GM12873 (cell line): ENCODE data around the gene CHN2.

Experiments
- CTCF ChIP-seq: IDR thresholded peaks from 2 replicates; pipeline ENCODE4 v1.5.1; 2012; ENCODE audit warnings: low read depth, mild to moderate bottlenecking, moderate library complexity, low read length, control low read depth; ENCODE audit not compliant: insufficient read depth; ENCODE audit errors: missing control alignments

Gene CHN2

DNA sequence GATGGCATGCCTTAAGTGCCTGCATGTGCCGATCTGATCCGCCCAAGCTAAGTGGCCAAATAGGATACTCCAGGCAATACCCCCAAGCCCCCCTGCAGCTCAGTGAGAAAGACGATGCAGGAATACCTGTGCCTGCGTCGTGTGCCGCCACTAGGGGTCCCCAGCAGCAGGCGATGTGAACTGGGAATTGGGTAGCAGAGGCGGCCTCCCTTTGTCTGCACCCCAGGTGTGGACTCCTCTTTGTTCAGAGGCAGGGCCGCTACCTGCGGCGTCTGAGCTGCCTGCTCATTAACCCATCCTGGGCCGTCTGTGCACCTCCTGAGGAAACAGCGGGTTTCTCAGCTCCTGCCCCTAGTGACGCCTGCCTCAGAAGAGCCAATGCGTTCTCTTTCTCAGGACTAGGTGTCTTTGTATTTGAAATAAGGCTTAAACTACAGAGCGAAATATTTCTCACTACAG lies 4.8 kb upstream of the CHN2 start:
- peak; percentile 83 for TF ChIP-seq CTCF

DNA sequence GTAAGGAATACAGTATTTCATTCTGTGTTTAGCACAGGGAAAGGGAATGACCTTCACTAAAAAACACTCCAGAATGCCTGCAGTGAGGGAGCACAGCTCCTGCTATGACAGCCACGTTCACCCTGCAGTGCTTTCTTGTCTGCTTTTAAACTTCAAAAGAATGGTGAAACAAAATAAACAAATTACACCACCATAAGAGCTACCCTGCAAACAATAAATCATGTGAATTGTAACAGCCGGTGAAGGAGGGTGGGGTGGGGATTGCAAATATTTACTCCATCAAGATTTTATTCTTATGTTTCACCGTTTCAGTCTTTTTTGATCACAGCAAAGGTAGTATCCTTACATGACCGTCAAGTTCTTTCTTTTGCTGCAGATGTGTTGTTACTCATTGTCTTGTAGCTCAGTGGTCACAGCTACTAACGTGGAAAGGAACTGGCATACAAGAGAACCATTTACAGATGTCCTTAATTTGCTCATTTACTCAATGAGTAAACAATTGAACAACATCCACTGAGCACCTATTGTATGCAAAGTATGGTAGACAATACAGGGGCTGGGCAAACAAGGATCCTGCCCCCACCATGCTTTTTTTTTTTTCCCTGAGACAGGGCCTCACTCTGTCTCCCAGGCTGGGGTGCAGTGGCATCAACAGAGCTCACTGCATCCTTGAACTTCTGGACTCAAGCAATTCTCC lies 4.1 kb upstream of the CHN2 start:
- no peak for TF ChIP-seq CTCF

- no peak for TF ChIP-seq CTCF
Observed at GRCh38 chr7:29192323-29192722, 2.3 kb upstream of the CHN2 start.

GRCh38 chr7:29192811-29193210 lies 1.8 kb upstream of the CHN2 start:
- no peak for TF ChIP-seq CTCF

DNA sequence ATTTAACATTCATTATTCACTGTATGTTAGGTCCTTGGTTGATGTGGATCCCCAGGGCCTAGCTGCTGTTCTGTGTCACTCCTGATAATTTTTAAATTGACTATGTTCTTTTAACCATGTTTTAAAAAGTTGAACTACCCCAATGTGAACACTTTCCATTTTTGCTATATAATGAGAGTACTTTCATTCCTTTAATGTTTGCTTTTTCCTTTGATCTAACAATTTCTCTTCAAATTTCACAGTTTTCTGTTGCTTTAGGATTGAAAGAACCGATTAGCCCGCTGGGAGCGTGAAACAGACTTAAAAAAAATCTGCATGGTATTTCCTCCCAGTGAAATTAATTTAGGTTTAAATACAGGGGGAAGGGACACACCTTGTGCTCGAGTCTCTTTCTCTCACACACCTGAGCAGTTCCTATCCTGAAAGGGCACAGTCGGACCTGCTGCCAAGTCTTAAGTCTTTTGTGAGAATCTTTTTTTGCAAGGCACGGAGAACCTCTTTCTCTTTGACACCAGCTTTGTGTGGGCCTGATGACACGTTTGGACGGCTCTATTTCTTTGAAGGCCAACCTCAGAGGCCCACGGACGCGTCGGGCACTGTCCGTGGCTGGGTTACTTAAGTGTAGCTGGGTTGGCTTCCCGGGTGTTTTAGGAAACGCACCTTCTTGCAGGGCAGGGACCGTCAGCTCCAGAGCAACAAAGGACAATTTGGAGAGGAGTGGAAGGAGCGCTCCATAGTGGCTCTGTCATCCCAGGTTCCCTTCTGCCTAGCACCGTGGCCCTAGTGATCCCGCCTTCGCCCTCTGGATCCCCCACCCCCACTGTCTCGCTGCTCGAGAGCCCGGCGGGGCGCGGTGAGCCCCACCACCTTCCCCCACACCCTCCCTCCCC lies 1.0 kb upstream of the CHN2 start:
- TF ChIP-seq CTCF = no peak

GRCh38 chr7:29194206-29194593 lies 375 bp upstream of the CHN2 start:
- no peak for TF ChIP-seq CTCF

DNA sequence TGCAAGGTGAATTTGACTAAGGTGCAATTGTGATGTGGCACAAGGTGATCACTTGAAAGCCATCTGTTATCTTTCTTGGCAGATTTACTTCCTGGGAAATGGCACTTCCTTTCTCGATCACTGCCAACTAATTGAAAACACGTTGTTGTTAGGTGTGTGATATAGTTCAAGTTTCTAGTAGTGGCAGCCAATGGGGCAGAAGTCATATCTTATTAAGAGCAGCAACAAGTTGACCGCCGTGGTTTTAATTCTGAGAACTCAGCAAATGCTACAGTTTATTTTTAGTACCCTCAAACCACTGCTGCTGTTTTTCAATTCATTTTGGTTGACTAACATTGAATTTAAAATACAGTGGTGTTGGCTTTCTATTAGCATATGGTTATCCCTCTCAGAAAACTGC lies 1.6 kb downstream of the CHN2 start:
- no peak for TF ChIP-seq CTCF
